GM23338 (cell line): ENCODE results near the gene SLC35A2. TPM values are rescaled to one million over a fixed set of nuclear protein-coding genes. Genes with fewer than 3 reads are reported as not detected.

Experiments
- ATAC-seq: fragments of 200-7000 bp; cut with Tn5 transposase; 3 replicates; pipeline ENCODE4 v1.9.1; 2020
- DNase-seq: peaks from one replicate; pipeline ENCODE4 v3.0.0-alpha.2; 2015; ENCODE audit warnings: low spot score
- H2AFZ ChIP-seq: fragments of 200-600 bp; sonication (generic); 2 replicates; pipeline ENCODE4 v1.8.0; 2016; ENCODE audit warnings: antibody characterized with exemption, mild to moderate bottlenecking, moderate library complexity
- H3F3A ChIP-seq: fragments of 200-600 bp; sonication (generic); replicated peaks from 2 replicates; pipeline ENCODE4 v1.8.0; 2017; ENCODE audit warnings: antibody characterized with exemption, mixed run types, low read depth
- H3K27ac ChIP-seq: fragments of 200-600 bp; sonication (generic); 2 replicates; pipeline ENCODE4 v1.6.1; 2016; ENCODE audit warnings: low read depth
- H3K27me3 ChIP-seq: fragments of 200-600 bp; sonication (generic); 2 replicates; pipeline ENCODE4 v1.8.0; 2016; ENCODE audit warnings: mild to moderate bottlenecking, mixed run types, moderate library complexity; ENCODE audit not compliant: insufficient read depth
- H3K36me3 ChIP-seq: fragments of 200-600 bp; sonication (generic); 2 replicates; pipeline ENCODE4 v1.8.0; 2016; ENCODE audit warnings: mild to moderate bottlenecking; ENCODE audit not compliant: insufficient read depth
- H3K4me1 ChIP-seq: fragments of 200-600 bp; sonication (generic); 2 replicates; pipeline ENCODE4 v1.8.0; 2016; ENCODE audit warnings: mild to moderate bottlenecking, moderate library complexity; ENCODE audit not compliant: insufficient read depth
- H3K4me2 ChIP-seq: fragments of 200-600 bp; sonication (generic); 2 replicates; pipeline ENCODE4 v1.7.1; 2017; ENCODE audit warnings: mixed run types
- H3K4me3 ChIP-seq: fragments of 200-600 bp; sonication (generic); 2 replicates; pipeline ENCODE4 v1.6.1; 2016; ENCODE audit warnings: mixed run types
- H3K79me2 ChIP-seq: fragments of 200-600 bp; sonication (generic); replicated peaks from 2 replicates; pipeline ENCODE4 v1.8.0; 2017; ENCODE audit warnings: mild to moderate bottlenecking; ENCODE audit not compliant: insufficient read depth
- H3K9me2 ChIP-seq: fragments of 200-600 bp; sonication (generic); 2 replicates; pipeline ENCODE4 v1.8.0; 2017; ENCODE audit not compliant: insufficient read depth
- H4K20me1 ChIP-seq: fragments of 200-600 bp; sonication (generic); replicated peaks from 2 replicates; pipeline ENCODE4 v1.8.0; 2017; ENCODE audit warnings: mild to moderate bottlenecking; ENCODE audit not compliant: insufficient read depth
- H3K27ac Mint-ChIP-seq: 2 replicates; pipeline ENCODE4 v1.8.0; 2020; ENCODE audit warnings: inconsistent platforms, mild to moderate bottlenecking, moderate library complexity, mixed read lengths
- H3K27me3 Mint-ChIP-seq: 3 replicates; pipeline ENCODE4 v1.8.0; 2022; ENCODE audit warnings: low read depth, mild to moderate bottlenecking, moderate library complexity, mixed read lengths, inconsistent platforms; ENCODE audit not compliant: insufficient read depth, poor library complexity
- H3K36me3 Mint-ChIP-seq: 3 replicates; pipeline ENCODE4 v1.8.0; 2021; ENCODE audit warnings: low read depth, mild to moderate bottlenecking, inconsistent platforms, moderate library complexity, mixed read lengths
- H3K4me1 Mint-ChIP-seq: 3 replicates; pipeline ENCODE4 v1.8.0; 2020; ENCODE audit warnings: mild to moderate bottlenecking, inconsistent platforms, mixed read lengths
- H3K4me3 Mint-ChIP-seq: 3 replicates; pipeline ENCODE4 v1.8.0; 2021; ENCODE audit warnings: moderate library complexity, mild to moderate bottlenecking, inconsistent platforms, mixed read lengths
- H3K9me3 Mint-ChIP-seq: 3 replicates; pipeline ENCODE4 v1.8.0; 2020; ENCODE audit warnings: moderate library complexity, mild to moderate bottlenecking, inconsistent platforms, mixed read lengths
- CREB1 ChIP-seq: fragments of 250-450 bp; sonication (Bioruptor Pico); IDR thresholded peaks from 2 replicates; pipeline ENCODE4 v1.5.0; 2020; ENCODE audit warnings: low read depth, mild to moderate bottlenecking, moderate library complexity
- EZH2 ChIP-seq: fragments of 200-600 bp; sonication (generic); IDR thresholded peaks from one replicate; pipeline ENCODE4 v1.8.0; 2017; ENCODE audit warnings: antibody characterized with exemption, mild to moderate bottlenecking, low read depth; ENCODE audit not compliant: unreplicated experiment
- EZH2phosphoT487 ChIP-seq: fragments of 200-600 bp; sonication (generic); IDR thresholded peaks from one replicate; pipeline ENCODE4 v1.8.1; 2018; ENCODE audit warnings: antibody characterized with exemption; ENCODE audit not compliant: unreplicated experiment
- JUNB ChIP-seq: IDR thresholded peaks from one replicate; pipeline ENCODE4 v1.6.1; 2016; ENCODE audit warnings: antibody characterized with exemption; ENCODE audit not compliant: unreplicated experiment
- NANOG ChIP-seq: IDR thresholded peaks from 2 replicates; pipeline ENCODE4 v1.6.1; 2016; ENCODE audit warnings: antibody characterized with exemption, borderline replicate concordance
- POLR2AphosphoS5 ChIP-seq: IDR thresholded peaks from 2 replicates; pipeline ENCODE4 v1.6.1; 2016; ENCODE audit warnings: antibody characterized with exemption, low read depth
- STAT1 ChIP-seq: IDR thresholded peaks from one replicate; pipeline ENCODE4 v1.6.1; 2016; ENCODE audit warnings: antibody characterized with exemption; ENCODE audit not compliant: unreplicated experiment
- ZNF114 ChIP-seq: fragments of 250-450 bp; sonication (Bioruptor Pico); IDR thresholded peaks from 2 replicates; pipeline ENCODE4 v1.5.0; 2020; ENCODE audit warnings: mild to moderate bottlenecking, moderate library complexity
- ZNF331 ChIP-seq: fragments of 250-450 bp; sonication (Bioruptor Pico); IDR thresholded peaks from 2 replicates; pipeline ENCODE4 v1.5.0; 2020; ENCODE audit warnings: low read depth, mild to moderate bottlenecking, moderate library complexity
- polyA plus RNA-seq: library from polyadenylated mRNA; unstranded; fragments of >200 nt; fragmentation: Nextera tagmentation; extraction: Ambion mirVana; gene quantifications from 2 replicates; pipeline ENCODE4 v1.2.1, GENCODE V29; 2016
- total RNA-seq: library from RNA; depleted of rRNA; stranded (reverse); fragments of >200 nt; shearing (Covaris generic); gene quantifications from 2 replicates; pipeline ENCODE4 v1.2.3, GENCODE V29; 2014
- TF ChIP-seq, protein P1 (sequence below), 2 experiments: fragments of 200-600 bp in 1 of 2; sonication (generic) in 1 of 2; conservative IDR thresholded peaks; 2 replicates each; pipeline versions ENCODE4 v1.5.1 to v1.6.1; 2016 to 2017; ENCODE audit warnings: antibody characterized with exemption in 2 of 2, low read depth in 2 of 2, mild to moderate bottlenecking in 2 of 2, moderate library complexity in 1 of 2
- TF ChIP-seq, protein P2 (sequence below): IDR thresholded peaks from one replicate; pipeline ENCODE4 v1.6.1; 2018; ENCODE audit warnings: antibody characterized with exemption; ENCODE audit not compliant: unreplicated experiment
- TF ChIP-seq, protein P3 (sequence below): fragments of 250-450 bp; sonication (Bioruptor Pico); IDR thresholded peaks from 2 replicates; pipeline ENCODE4 v1.5.0; 2020; ENCODE audit warnings: mild to moderate bottlenecking, moderate library complexity
- TF ChIP-seq, protein P4 (sequence below): IDR thresholded peaks from 2 replicates; pipeline ENCODE4 v1.6.1; 2016; ENCODE audit warnings: antibody characterized with exemption

The SLC35A2 gene
- total and polyA plus RNA-seq, 2 experiments from 2014 or later = 13.0 to 16.4 TPM

DNA sequence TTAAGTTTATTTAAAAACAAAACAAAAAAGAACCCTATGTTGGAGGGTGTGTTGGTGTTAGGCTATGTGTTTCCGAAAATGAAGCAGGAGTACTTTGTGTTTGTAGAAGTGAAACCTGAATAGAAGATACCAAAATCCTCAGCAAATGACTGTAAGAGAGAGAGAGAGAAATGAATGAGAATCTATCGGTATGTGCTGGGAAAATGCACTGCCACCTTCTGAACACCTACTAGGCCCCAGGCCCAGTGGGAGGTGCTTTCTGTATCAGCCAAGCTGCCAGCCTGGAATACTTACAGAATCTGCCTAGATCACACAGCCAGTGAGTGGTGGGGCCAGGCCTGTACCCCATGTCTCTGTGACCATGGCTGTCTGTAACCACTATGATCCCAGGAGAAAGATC lies 22.3 kb upstream of the SLC35A2 start:
- TF ChIP-seq, protein P1, sequence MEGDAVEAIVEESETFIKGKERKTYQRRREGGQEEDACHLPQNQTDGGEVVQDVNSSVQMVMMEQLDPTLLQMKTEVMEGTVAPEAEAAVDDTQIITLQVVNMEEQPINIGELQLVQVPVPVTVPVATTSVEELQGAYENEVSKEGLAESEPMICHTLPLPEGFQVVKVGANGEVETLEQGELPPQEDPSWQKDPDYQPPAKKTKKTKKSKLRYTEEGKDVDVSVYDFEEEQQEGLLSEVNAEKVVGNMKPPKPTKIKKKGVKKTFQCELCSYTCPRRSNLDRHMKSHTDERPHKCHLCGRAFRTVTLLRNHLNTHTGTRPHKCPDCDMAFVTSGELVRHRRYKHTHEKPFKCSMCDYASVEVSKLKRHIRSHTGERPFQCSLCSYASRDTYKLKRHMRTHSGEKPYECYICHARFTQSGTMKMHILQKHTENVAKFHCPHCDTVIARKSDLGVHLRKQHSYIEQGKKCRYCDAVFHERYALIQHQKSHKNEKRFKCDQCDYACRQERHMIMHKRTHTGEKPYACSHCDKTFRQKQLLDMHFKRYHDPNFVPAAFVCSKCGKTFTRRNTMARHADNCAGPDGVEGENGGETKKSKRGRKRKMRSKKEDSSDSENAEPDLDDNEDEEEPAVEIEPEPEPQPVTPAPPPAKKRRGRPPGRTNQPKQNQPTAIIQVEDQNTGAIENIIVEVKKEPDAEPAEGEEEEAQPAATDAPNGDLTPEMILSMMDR (conservative IDR thresholded peaks at IDR 0.05; ENCODE audit: low read depth in 2 of 2) = no peak
- no peak for TF ChIP-seq EZH2
- no peak for TF ChIP-seq JUNB
- no peak for TF ChIP-seq ZNF331 (CRISPR knock-in tag)
- no peak for TF ChIP-seq POLR2AphosphoS5
- TF ChIP-seq CREB1 = no peak
- no peak for TF ChIP-seq ZNF114 (CRISPR knock-in tag)
- TF ChIP-seq, protein P2, sequence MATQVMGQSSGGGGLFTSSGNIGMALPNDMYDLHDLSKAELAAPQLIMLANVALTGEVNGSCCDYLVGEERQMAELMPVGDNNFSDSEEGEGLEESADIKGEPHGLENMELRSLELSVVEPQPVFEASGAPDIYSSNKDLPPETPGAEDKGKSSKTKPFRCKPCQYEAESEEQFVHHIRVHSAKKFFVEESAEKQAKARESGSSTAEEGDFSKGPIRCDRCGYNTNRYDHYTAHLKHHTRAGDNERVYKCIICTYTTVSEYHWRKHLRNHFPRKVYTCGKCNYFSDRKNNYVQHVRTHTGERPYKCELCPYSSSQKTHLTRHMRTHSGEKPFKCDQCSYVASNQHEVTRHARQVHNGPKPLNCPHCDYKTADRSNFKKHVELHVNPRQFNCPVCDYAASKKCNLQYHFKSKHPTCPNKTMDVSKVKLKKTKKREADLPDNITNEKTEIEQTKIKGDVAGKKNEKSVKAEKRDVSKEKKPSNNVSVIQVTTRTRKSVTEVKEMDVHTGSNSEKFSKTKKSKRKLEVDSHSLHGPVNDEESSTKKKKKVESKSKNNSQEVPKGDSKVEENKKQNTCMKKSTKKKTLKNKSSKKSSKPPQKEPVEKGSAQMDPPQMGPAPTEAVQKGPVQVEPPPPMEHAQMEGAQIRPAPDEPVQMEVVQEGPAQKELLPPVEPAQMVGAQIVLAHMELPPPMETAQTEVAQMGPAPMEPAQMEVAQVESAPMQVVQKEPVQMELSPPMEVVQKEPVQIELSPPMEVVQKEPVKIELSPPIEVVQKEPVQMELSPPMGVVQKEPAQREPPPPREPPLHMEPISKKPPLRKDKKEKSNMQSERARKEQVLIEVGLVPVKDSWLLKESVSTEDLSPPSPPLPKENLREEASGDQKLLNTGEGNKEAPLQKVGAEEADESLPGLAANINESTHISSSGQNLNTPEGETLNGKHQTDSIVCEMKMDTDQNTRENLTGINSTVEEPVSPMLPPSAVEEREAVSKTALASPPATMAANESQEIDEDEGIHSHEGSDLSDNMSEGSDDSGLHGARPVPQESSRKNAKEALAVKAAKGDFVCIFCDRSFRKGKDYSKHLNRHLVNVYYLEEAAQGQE = no peak
- TF ChIP-seq, protein P3, sequence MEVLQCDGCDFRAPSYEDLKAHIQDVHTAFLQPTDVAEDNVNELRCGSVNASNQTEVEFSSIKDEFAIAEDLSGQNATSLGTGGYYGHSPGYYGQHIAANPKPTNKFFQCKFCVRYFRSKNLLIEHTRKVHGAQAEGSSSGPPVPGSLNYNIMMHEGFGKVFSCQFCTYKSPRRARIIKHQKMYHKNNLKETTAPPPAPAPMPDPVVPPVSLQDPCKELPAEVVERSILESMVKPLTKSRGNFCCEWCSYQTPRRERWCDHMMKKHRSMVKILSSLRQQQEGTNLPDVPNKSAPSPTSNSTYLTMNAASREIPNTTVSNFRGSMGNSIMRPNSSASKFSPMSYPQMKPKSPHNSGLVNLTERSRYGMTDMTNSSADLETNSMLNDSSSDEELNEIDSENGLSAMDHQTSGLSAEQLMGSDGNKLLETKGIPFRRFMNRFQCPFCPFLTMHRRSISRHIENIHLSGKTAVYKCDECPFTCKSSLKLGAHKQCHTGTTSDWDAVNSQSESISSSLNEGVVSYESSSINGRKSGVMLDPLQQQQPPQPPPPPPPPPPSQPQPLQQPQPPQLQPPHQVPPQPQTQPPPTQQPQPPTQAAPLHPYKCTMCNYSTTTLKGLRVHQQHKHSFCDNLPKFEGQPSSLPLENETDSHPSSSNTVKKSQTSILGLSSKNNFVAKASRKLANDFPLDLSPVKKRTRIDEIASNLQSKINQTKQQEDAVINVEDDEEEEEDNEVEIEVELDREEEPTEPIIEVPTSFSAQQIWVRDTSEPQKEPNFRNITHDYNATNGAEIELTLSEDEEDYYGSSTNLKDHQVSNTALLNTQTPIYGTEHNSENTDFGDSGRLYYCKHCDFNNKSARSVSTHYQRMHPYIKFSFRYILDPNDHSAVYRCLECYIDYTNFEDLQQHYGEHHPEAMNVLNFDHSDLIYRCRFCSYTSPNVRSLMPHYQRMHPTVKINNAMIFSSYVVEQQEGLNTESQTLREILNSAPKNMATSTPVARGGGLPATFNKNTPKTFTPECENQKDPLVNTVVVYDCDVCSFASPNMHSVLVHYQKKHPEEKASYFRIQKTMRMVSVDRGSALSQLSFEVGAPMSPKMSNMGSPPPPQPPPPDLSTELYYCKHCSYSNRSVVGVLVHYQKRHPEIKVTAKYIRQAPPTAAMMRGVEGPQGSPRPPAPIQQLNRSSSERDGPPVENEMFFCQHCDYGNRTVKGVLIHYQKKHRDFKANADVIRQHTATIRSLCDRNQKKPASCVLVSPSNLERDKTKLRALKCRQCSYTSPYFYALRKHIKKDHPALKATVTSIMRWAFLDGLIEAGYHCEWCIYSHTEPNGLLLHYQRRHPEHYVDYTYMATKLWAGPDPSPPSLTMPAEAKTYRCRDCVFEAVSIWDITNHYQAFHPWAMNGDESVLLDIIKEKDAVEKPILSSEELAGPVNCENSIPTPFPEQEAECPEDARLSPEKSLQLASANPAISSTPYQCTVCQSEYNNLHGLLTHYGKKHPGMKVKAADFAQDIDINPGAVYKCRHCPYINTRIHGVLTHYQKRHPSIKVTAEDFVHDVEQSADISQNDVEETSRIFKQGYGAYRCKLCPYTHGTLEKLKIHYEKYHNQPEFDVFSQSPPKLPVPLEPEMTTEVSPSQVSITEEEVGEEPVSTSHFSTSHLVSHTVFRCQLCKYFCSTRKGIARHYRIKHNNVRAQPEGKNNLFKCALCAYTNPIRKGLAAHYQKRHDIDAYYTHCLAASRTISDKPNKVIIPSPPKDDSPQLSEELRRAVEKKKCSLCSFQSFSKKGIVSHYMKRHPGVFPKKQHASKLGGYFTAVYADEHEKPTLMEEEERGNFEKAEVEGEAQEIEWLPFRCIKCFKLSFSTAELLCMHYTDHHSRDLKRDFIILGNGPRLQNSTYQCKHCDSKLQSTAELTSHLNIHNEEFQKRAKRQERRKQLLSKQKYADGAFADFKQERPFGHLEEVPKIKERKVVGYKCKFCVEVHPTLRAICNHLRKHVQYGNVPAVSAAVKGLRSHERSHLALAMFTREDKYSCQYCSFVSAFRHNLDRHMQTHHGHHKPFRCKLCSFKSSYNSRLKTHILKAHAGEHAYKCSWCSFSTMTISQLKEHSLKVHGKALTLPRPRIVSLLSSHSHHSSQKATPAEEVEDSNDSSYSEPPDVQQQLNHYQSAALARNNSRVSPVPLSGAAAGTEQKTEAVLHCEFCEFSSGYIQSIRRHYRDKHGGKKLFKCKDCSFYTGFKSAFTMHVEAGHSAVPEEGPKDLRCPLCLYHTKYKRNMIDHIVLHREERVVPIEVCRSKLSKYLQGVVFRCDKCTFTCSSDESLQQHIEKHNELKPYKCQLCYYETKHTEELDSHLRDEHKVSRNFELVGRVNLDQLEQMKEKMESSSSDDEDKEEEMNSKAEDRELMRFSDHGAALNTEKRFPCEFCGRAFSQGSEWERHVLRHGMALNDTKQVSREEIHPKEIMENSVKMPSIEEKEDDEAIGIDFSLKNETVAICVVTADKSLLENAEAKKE (CRISPR knock-in tag) = no peak
- TF ChIP-seq NANOG = no peak
- TF ChIP-seq EZH2phosphoT487 = no peak
- no peak for TF ChIP-seq STAT1
- TF ChIP-seq, protein P4, sequence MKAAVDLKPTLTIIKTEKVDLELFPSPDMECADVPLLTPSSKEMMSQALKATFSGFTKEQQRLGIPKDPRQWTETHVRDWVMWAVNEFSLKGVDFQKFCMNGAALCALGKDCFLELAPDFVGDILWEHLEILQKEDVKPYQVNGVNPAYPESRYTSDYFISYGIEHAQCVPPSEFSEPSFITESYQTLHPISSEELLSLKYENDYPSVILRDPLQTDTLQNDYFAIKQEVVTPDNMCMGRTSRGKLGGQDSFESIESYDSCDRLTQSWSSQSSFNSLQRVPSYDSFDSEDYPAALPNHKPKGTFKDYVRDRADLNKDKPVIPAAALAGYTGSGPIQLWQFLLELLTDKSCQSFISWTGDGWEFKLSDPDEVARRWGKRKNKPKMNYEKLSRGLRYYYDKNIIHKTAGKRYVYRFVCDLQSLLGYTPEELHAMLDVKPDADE = no peak
- no peaks in the 10 kb centered on the region for H3K36me3 ChIP-seq
- no peaks in the 10 kb centered on the region for H3K9me2 ChIP-seq
- Mint-ChIP-seq H3K36me3 (peaks cover 54% of the 10 kb centered on the region), H3K4me3 (no peak overlapping the region), H3K4me1 (peaks cover 22% of the 10 kb centered on the region), H3K27me3 (peaks cover 13% of the 10 kb centered on the region), H3K27ac (no peak overlapping the region; the same call in 1 of the 2 replicates), H3K9me3 (no peaks in the 10 kb centered on the region)
- H3K27ac ChIP-seq = no peak overlapping the region
- H3F3A ChIP-seq = no peaks in the 10 kb centered on the region
- no peaks in the 10 kb centered on the region for H4K20me1 ChIP-seq
- peaks cover 27% of the 10 kb centered on the region for H3K79me2 ChIP-seq
- no peak for ATAC-seq
- no peak overlapping the region for H3K4me3 ChIP-seq
- no peak for DNase-seq
- no peak overlapping the region for H3K4me2 ChIP-seq
- no peaks in the 10 kb centered on the region for H3K27me3 ChIP-seq
- H3K4me1 ChIP-seq = peaks cover 7% of the 10 kb centered on the region; the same call in 1 of the 2 replicates
- H2AFZ ChIP-seq = no peak overlapping the region
